ENCODE results near the gene CHEK2. TPM values are rescaled to one million over a fixed set of nuclear protein-coding genes. Genes with fewer than 3 reads are reported as not detected.

The CHEK2 gene
- total RNA-seq, 1 experiment from 2014 or later: 61.1 TPM

DNA sequence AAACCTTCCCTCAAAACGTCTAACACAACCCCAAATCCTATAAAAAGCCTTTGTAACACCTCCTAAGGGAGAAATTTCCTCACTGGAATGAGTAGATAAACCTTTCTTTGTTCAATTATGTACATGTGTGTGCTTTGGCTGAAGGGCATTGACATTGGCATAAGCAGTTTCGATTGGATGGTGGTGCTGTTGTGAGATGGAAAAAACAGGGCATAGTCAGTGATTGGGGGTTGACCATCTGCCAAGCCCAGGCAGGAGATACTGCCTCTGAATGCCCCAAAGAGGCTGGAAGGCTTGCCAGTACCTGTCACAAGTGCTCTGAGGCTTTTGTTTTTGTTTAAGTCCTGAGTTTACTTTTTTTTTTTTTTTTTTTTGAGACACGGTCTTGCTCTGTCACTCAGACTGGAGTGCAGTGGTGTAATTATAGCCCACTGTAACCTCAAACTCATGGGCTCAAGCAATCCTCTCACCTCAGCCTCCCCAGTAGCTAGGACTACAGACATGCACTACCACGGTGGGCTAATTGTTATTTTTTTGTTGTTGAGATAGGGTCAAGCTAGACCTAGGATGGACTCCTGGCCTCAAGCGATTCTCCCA, 29.7 kb upstream of the CHEK2 start:
- no CpG with 5 or more reads among the region's 5 CpGs for WGBS (ENCODE audit: extremely low coverage, insufficient read length, low lambda C conversion rate)
- no peaks in the 10 kb centered on the region for H3K27me3 ChIP-seq (ENCODE audit: insufficient read depth, low read length)
- TF ChIP-seq CTCF (conservative IDR thresholded peaks at IDR 0.05): no peak

More for the DNA sequence above, 29.7 kb upstream of the CHEK2 start:
- H3K23me2 ChIP-seq (ENCODE audit: insufficient read length, low read depth, low read length, poor library complexity, severe bottlenecking): no peaks in the 10 kb centered on the region
- no peaks in the 10 kb centered on the region for H4K20me1 ChIP-seq (ENCODE audit: control insufficient read depth, insufficient read depth, insufficient read length)
- H4K5ac ChIP-seq (ENCODE audit: insufficient read length, low read depth, low read length): no peak overlapping the region
- Mint-ChIP-seq H3K9me3 (peaks cover 1 to 9% of the 10 kb centered on the region in 2 experiments; a peak in 4 of 5 replicates), H3K27ac (peak overlapping the region in 1 of 3 experiments; percentile 81; a peak in 2 of 7 replicates), H3K4me3 (no peak overlapping the region), H3K36me3 (ENCODE audit: insufficient read depth in 1 of 3, low read depth in 3 of 3) (peaks cover 20 to 28% (median 26%) of the 10 kb centered on the region in 3 experiments; a peak in 6 of 7 replicates), H3K27me3 (ENCODE audit: low read depth) (no peaks in the 10 kb centered on the region), H3K4me1 (peaks cover 9 to 15% of the 10 kb centered on the region in 2 experiments)
- no peak overlapping the region for H3K14ac ChIP-seq (ENCODE audit: insufficient read depth, low read length)
- no peaks in the 10 kb centered on the region for H3K9me3 ChIP-seq (ENCODE audit: control insufficient read depth, low read depth, low read length)
- H2BK20ac ChIP-seq (ENCODE audit: low read depth, low read length, poor library complexity, severe bottlenecking): no peak overlapping the region
- no peaks in the 10 kb centered on the region for H3K4me1 ChIP-seq (ENCODE audit: insufficient read depth, low read length)
- no peak overlapping the region for H3K23ac ChIP-seq (ENCODE audit: insufficient read length, low read depth, low read length)
- H2BK5ac ChIP-seq (ENCODE audit: insufficient read length, low read length): no peak overlapping the region
- H3T11ph ChIP-seq (ENCODE audit: low read length): no peak overlapping the region
- no peak overlapping the region for H3K9ac ChIP-seq (ENCODE audit: extremely low read depth, insufficient read length, low read length)
- no peak overlapping the region for H2BK15ac ChIP-seq (ENCODE audit: low read depth, low read length)
- no peak overlapping the region for H3K18ac ChIP-seq (ENCODE audit: insufficient read length, low read depth, low read length)
- H3K79me1 ChIP-seq (ENCODE audit: insufficient read depth, low read depth, low read length, poor library complexity, severe bottlenecking): peaks cover 2% of the 10 kb centered on the region
- no peak overlapping the region for H3K56ac ChIP-seq (ENCODE audit: insufficient read length, low read depth, low read length)
- no peak overlapping the region for H3K27ac ChIP-seq (ENCODE audit: insufficient read length, low read depth, low read length)
- no peak overlapping the region for H3K4me2 ChIP-seq (ENCODE audit: insufficient read depth, insufficient read length, low read length)
- H4K91ac ChIP-seq (ENCODE audit: insufficient read length, low read depth, low read length): no peak overlapping the region
- no peak overlapping the region for H2AK5ac ChIP-seq (ENCODE audit: insufficient read length, low read length)
- no peak overlapping the region for H4K8ac ChIP-seq (replicated peaks; ENCODE audit: insufficient read length, low read depth, low read length)
- H2BK12ac ChIP-seq (ENCODE audit: insufficient read length, low read depth, low read length): no peak overlapping the region
- no peak overlapping the region for H2AFZ ChIP-seq (ENCODE audit: low read length)
- no peak for DNase-seq
- no peak overlapping the region for H3K4ac ChIP-seq (ENCODE audit: low read depth, low read length)
- no peak overlapping the region for H2BK120ac ChIP-seq (ENCODE audit: low read depth, low read length, poor library complexity, severe bottlenecking)
- H3K79me2 ChIP-seq (ENCODE audit: insufficient read depth, low read length): no peaks in the 10 kb centered on the region

All from H9 (cell line).